H1 (cell line): Measurements from ENCODE around the gene FCGR2B. TPM values are rescaled to one million over a fixed set of nuclear protein-coding genes. Genes with fewer than 3 reads are reported as not detected.
"Not testable (repeated sequence)": the region's sequence is repeated elsewhere in the genome, so short reads cannot be mapped to it uniquely, and the experiment has no call there.

Source experiments
- CTCF ChIA-PET: fragments of 300-600 bp; sonication (Branson Sonifier 250); formaldehyde crosslinking; loops from one replicate; lab custom pipeline; 2021; ENCODE audit not compliant: partially characterized antibody; lab: Charles Lee
- POLR2A ChIA-PET: fragments of 300-600 bp; sonication (Branson Sonifier 250); formaldehyde crosslinking; loops from one replicate; lab custom pipeline; 2021; ENCODE audit warnings: inconsistent platforms; ENCODE audit not compliant: partially characterized antibody; lab: Charles Lee
- DNase-seq, 2 experiments: peaks; one replicate each; pipeline versions ENCODE4 v3.0.0 to v3.0.0-alpha.2; 2010 to 2022; ENCODE audit warnings: low spot score in 2 of 2, low read depth in 1 of 2, mixed read lengths in 1 of 2
- FAIRE-seq: peaks from 2 replicates; lab custom pipeline; 2011; peaks lifted over from hg19 to GRCh38; lab: Jason Lieb, UNC
- H2AFZ ChIP-seq: 2 replicates; pipeline ENCODE4 v1.8.1; 2012; ENCODE audit warnings: low read length, inconsistent platforms
- H2AK5ac ChIP-seq: 2 replicates; pipeline ENCODE4 v1.6.1; 2013; ENCODE audit warnings: low read depth, low read length
- H2BK120ac ChIP-seq: replicated peaks from 2 replicates; pipeline ENCODE3; 2013; ENCODE audit warnings: low read depth, low read length, inconsistent platforms
- H2BK12ac ChIP-seq: 2 replicates; pipeline ENCODE4 v1.6.1; 2013; ENCODE audit warnings: low read depth, low read length
- H2BK15ac ChIP-seq: 2 replicates; pipeline ENCODE4 v1.6.1; 2013; ENCODE audit warnings: low read length
- H2BK20ac ChIP-seq: 2 replicates; pipeline ENCODE4 v1.6.1; 2013; ENCODE audit warnings: low read length
- H2BK5ac ChIP-seq: 2 replicates; pipeline ENCODE4 v1.6.1; 2013; ENCODE audit warnings: low read depth, low read length
- H3K14ac ChIP-seq: 2 replicates; pipeline ENCODE4 v1.6.1; 2013; ENCODE audit warnings: inconsistent platforms; ENCODE audit not compliant: insufficient read length
- H3K18ac ChIP-seq: 2 replicates; pipeline ENCODE4 v1.6.1; 2013; ENCODE audit warnings: low read length; ENCODE audit errors: extremely low read depth
- H3K23ac ChIP-seq: 2 replicates; pipeline ENCODE4 v1.6.1; 2013; ENCODE audit warnings: inconsistent platforms; ENCODE audit not compliant: insufficient read length
- H3K23me2 ChIP-seq: 2 replicates; pipeline ENCODE4 v1.6.1; 2013; ENCODE audit warnings: low read depth, low read length
- H3K27ac ChIP-seq: 2 replicates; pipeline ENCODE4 v1.6.1; 2011; ENCODE audit warnings: low read depth, low read length, inconsistent platforms
- H3K27me3 ChIP-seq, 4 experiments: replicated peaks in 1 of 4; 1 replicate in 1 of 4; 2 replicates in 3 of 4; pipeline versions ENCODE4 v1.6.1 to v1.8.1; 2011 to 2013; ENCODE audit warnings: low read length in 3 of 4, mild to moderate bottlenecking in 3 of 4, inconsistent platforms in 2 of 4, mixed read lengths in 2 of 4, moderate library complexity in 1 of 4; ENCODE audit not compliant: control insufficient read depth in 3 of 4, insufficient read depth in 3 of 4; ENCODE audit errors: extremely low read depth in 1 of 4
- H3K36me3 ChIP-seq, 4 experiments: 2 replicates each; pipeline versions ENCODE4 v1.6.1 to v1.8.1; 2011 to 2013; ENCODE audit warnings: mild to moderate bottlenecking in 4 of 4, low read length in 3 of 4, moderate library complexity in 2 of 4, control low read depth in 1 of 4, inconsistent platforms in 1 of 4; ENCODE audit not compliant: insufficient read depth in 4 of 4, control insufficient read depth in 2 of 4
- H3K4ac ChIP-seq: replicated peaks from 2 replicates; pipeline ENCODE3; 2013; ENCODE audit warnings: low read length, low read depth, mixed read lengths, inconsistent platforms; ENCODE audit not compliant: insufficient read length
- H3K4me1 ChIP-seq, 4 experiments: replicated peaks in 1 of 4; 1 replicate in 1 of 4; 2 replicates in 3 of 4; pipeline versions ENCODE4 v1.6.1 to v1.8.1; 2011 to 2013; ENCODE audit warnings: low read length in 3 of 4, inconsistent platforms in 2 of 4, mixed read lengths in 1 of 4; ENCODE audit not compliant: insufficient read depth in 4 of 4, control insufficient read depth in 3 of 4
- H3K4me2 ChIP-seq, 2 experiments: 2 replicates each; pipeline versions ENCODE4 v1.6.1 to v1.8.1; 2011 to 2013; ENCODE audit warnings: low read depth in 2 of 2, low read length in 2 of 2, control low read depth in 1 of 2, inconsistent platforms in 1 of 2, mild to moderate bottlenecking in 1 of 2; ENCODE audit not compliant: insufficient read depth in 1 of 2
- H3K4me3 ChIP-seq, 4 experiments: fragments of 200-600, 300-600 bp in 1 of 4; sonication (generic), shearing (Covaris generic), sonication (Bioruptor Twin) in 1 of 4; 2 replicates each; pipeline versions ENCODE4 v1.5.1 to v1.8.1; 2011 to 2016; ENCODE audit warnings: low read length in 4 of 4, low read depth in 3 of 4, control low read depth in 2 of 4, inconsistent platforms in 2 of 4, mild to moderate bottlenecking in 2 of 4, mixed read lengths in 1 of 4, moderate library complexity in 1 of 4; ENCODE audit not compliant: insufficient read depth in 2 of 4; ENCODE audit errors: extremely low read depth in 1 of 4
- H3K56ac ChIP-seq: replicated peaks from 2 replicates; pipeline ENCODE3; 2013; ENCODE audit warnings: low read depth, mild to moderate bottlenecking, mixed read lengths, low read length, inconsistent platforms; ENCODE audit not compliant: insufficient read length
- H3K79me1 ChIP-seq: 2 replicates; pipeline ENCODE4 v1.6.1; 2013; ENCODE audit warnings: low read depth, low read length, control low read depth
- H3K79me2 ChIP-seq, 2 experiments: 2 replicates each; pipeline versions ENCODE4 v1.6.1 to v1.8.1; 2012 to 2013; ENCODE audit warnings: low read length in 2 of 2, mild to moderate bottlenecking in 2 of 2, inconsistent platforms in 1 of 2; ENCODE audit not compliant: insufficient read depth in 2 of 2, control insufficient read depth in 1 of 2
- H3K9ac ChIP-seq, 4 experiments: replicated peaks in 1 of 4; 1 replicate in 1 of 4; 2 replicates in 3 of 4; pipeline versions ENCODE4 v1.6.1 to v1.8.1; 2011 to 2013; ENCODE audit warnings: low read depth in 3 of 4, low read length in 3 of 4, control low read depth in 2 of 4, mild to moderate bottlenecking in 2 of 4, moderate library complexity in 2 of 4, inconsistent platforms in 1 of 4; ENCODE audit errors: extremely low read depth in 1 of 4
- H3K9me3 ChIP-seq, 2 experiments: 2 replicates each; pipeline versions ENCODE4 v1.6.1 to v1.8.1; 2012 to 2013; ENCODE audit warnings: mild to moderate bottlenecking in 2 of 2, moderate library complexity in 2 of 2, control low read depth in 1 of 2, inconsistent platforms in 1 of 2, low read depth in 1 of 2, low read length in 1 of 2, mixed read lengths in 1 of 2; ENCODE audit not compliant: insufficient read depth in 2 of 2
- H4K20me1 ChIP-seq, 2 experiments: replicated peaks in 1 of 2; 2 replicates each; pipeline versions ENCODE3 to v1.8.1; 2011 to 2013; ENCODE audit warnings: inconsistent platforms in 2 of 2, low read length in 2 of 2, mild to moderate bottlenecking in 1 of 2; ENCODE audit not compliant: insufficient read depth in 2 of 2, control insufficient read depth in 1 of 2
- H4K5ac ChIP-seq: 2 replicates; pipeline ENCODE4 v1.6.1; 2013; ENCODE audit warnings: low read length, low read depth, mixed read lengths, inconsistent platforms; ENCODE audit not compliant: insufficient read length
- H4K8ac ChIP-seq: 2 replicates; pipeline ENCODE4 v1.8.0; 2013; ENCODE audit warnings: mild to moderate bottlenecking, moderate library complexity, low read length, inconsistent platforms; ENCODE audit not compliant: insufficient read depth; ENCODE audit errors: extremely low read depth
- H4K91ac ChIP-seq: replicated peaks from 2 replicates; pipeline ENCODE3; 2013; ENCODE audit warnings: low read length, mixed read lengths, inconsistent platforms; ENCODE audit not compliant: insufficient read length
- WGBS, 2 experiments: shearing (Covaris generic) in 1 of 2; methylation state at CpG; one replicate each; pipeline versions ENCODE4 v1.1.6 to v1.1.7; 2013 to 2015; ENCODE audit warnings: low lambda C conversion rate in 2 of 2, mixed read lengths in 2 of 2, inconsistent platforms in 1 of 2, low coverage in 1 of 2, missing lambda C conversion rate in 1 of 2; ENCODE audit not compliant: insufficient replicate concordance in 2 of 2, insufficient coverage in 1 of 2, insufficient read length in 1 of 2; ENCODE audit errors: extremely low coverage in 1 of 2, missing lambda C conversion rate in 1 of 2; 5-methylcytosine and 5-hydroxymethylcytosine counted together
- polyA plus RNA-seq, 7 experiments: library from polyadenylated mRNA; depleted of rRNA in 3 of 7; stranded (reverse) in 5 of 7; unstranded in 2 of 7; fragments of >200 nt in 5 of 7; fragments of 200-250 nt in 2 of 7; gene quantifications; 1 replicate in 5 of 7; 2 replicates in 1 of 7; 4 replicates in 1 of 7; pipeline versions ENCODE4 v1.2.1 to v1.2.3, GENCODE V29; 2011 to 2013; ENCODE audit warnings: missing spikeins in 2 of 7, mixed read lengths in 2 of 7
- total RNA-seq: library from RNA; stranded (reverse); fragmentation: NEBNext Ultra II Directional; extraction: Animal tissue kit (Norgen Biotek cat#: 25700); gene quantifications from 2 replicates; pipeline ENCODE4 v1.2.1, GENCODE V29; 2021

FCGR2B gene
- total and polyA plus RNA-seq, 2 of the 8 experiments (the other 6 are each of a cell fraction or from before 2014, with no cell fraction given), result 0.05 TPM; not detected in 1

GRCh38 chr1:161636976-161637375 lies 26.0 kb upstream of the FCGR2B start:
- H2BK12ac ChIP-seq, H2BK5ac ChIP-seq, H4K8ac ChIP-seq, H2BK20ac ChIP-seq, CTCF ChIA-PET, H4K20me1 ChIP-seq, H3K23ac ChIP-seq, POLR2A ChIA-PET, H3K23me2 ChIP-seq, H2BK120ac ChIP-seq, FAIRE-seq, H2AFZ ChIP-seq, H2AK5ac ChIP-seq, H3K79me2 ChIP-seq, H3K27me3 ChIP-seq, H3K56ac ChIP-seq, H3K4me2 ChIP-seq, H3K9ac ChIP-seq, H3K4me3 ChIP-seq, H4K91ac ChIP-seq, H3K4ac ChIP-seq, H3K18ac ChIP-seq, H3K36me3 ChIP-seq, H3K14ac ChIP-seq, H3K79me1 ChIP-seq, H4K5ac ChIP-seq, DNase-seq, H3K27ac ChIP-seq, H3K4me1 ChIP-seq, H3K9me3 ChIP-seq: not testable (repeated sequence)
- H2BK15ac ChIP-seq, result 0 out of 2 replicates have a peak overlapping the region, but pooled peaks have one; percentile 29
- WGBS, 2 experiments, result 88% methylated on average over 3 of the region's 3 CpGs; no CpG with 5 or more reads in 1 of the 2 experiments

GRCh38 chr1:161638251-161638993 lies 24.5 kb upstream of the FCGR2B start:
- H3K27ac ChIP-seq, result not testable (repeated sequence)

More at GRCh38 chr1:161638251-161638993, 24.5 kb upstream of the FCGR2B start:
- H2AFZ ChIP-seq, H4K5ac ChIP-seq, H2BK15ac ChIP-seq, H2AK5ac ChIP-seq, H3K23ac ChIP-seq, H4K8ac ChIP-seq, H3K14ac ChIP-seq, H3K79me1 ChIP-seq, H3K4ac ChIP-seq, H2BK12ac ChIP-seq, H3K9me3 ChIP-seq, H4K20me1 ChIP-seq, H3K23me2 ChIP-seq, CTCF ChIA-PET, H2BK120ac ChIP-seq, H3K4me1 ChIP-seq, H3K79me2 ChIP-seq, H4K91ac ChIP-seq, H3K18ac ChIP-seq, H3K9ac ChIP-seq, H3K4me2 ChIP-seq, H2BK20ac ChIP-seq, H3K4me3 ChIP-seq, H3K36me3 ChIP-seq, H3K56ac ChIP-seq, POLR2A ChIA-PET, H3K27me3 ChIP-seq, DNase-seq, H2BK5ac ChIP-seq: not testable (repeated sequence)
- FAIRE-seq, result peak; percentile 7
- WGBS, 2 experiments, result 59% methylated on average over 2 of the region's 6 CpGs; no CpG with 5 or more reads in 1 of the 2 experiments
